SU-DHL-6 (cell line): ENCODE data around the gene RAB36.

Experiments used
- H2AFZ ChIP-seq: fragments of 200-600 bp; sonication (generic); 2 replicates; pipeline ENCODE4 v1.6.1; 2014; ENCODE audit warnings: low read depth, mild to moderate bottlenecking, moderate library complexity, mixed read lengths, antibody characterized with exemption, low read length; ENCODE audit not compliant: severe bottlenecking
- H3F3A ChIP-seq: fragments of 200-600 bp; shearing (Covaris generic); 2 replicates; pipeline ENCODE4 v1.6.0; 2016; ENCODE audit warnings: antibody characterized with exemption, mild to moderate bottlenecking; ENCODE audit not compliant: insufficient read depth
- H3K27ac ChIP-seq: fragments of 200-600 bp; sonication (generic); 2 replicates; pipeline ENCODE4 v1.5.1; 2016; ENCODE audit warnings: low read depth, mild to moderate bottlenecking, low read length, moderate library complexity, mixed read lengths
- H3K27me3 ChIP-seq: fragments of 200-600 bp; sonication (generic), shearing (Covaris generic); 2 replicates; pipeline ENCODE4 v1.6.0; 2014; ENCODE audit warnings: mild to moderate bottlenecking, low read length
- H3K36me3 ChIP-seq: fragments of 200-600 bp; sonication (generic); 2 replicates; pipeline ENCODE4 v1.6.1; 2014; ENCODE audit warnings: mild to moderate bottlenecking, low read length, mixed read lengths
- H3K4me2 ChIP-seq: fragments of 300-600, 200-600 bp; shearing (Covaris generic), sonication (generic); 2 replicates; pipeline ENCODE4 v1.6.0; 2014; ENCODE audit warnings: low read length, low read depth, mild to moderate bottlenecking; ENCODE audit not compliant: poor library complexity, severe bottlenecking
- H3K4me3 ChIP-seq: fragments of 200-600 bp; sonication (generic); 2 replicates; pipeline ENCODE4 v1.5.1; 2014; ENCODE audit warnings: antibody characterized with exemption, low read length, mild to moderate bottlenecking, mixed read lengths; ENCODE audit not compliant: insufficient read depth, poor library complexity, severe bottlenecking
- H3K79me2 ChIP-seq: fragments of 200-600 bp; sonication (generic); 2 replicates; pipeline ENCODE4 v1.6.1; 2014; ENCODE audit warnings: mild to moderate bottlenecking, low read length, moderate library complexity; ENCODE audit not compliant: insufficient read depth
- H3K9ac ChIP-seq: fragments of 200-600 bp; sonication (generic); 2 replicates; pipeline ENCODE4 v1.7.0; 2014; ENCODE audit warnings: mild to moderate bottlenecking, low read length
- H3K9me2 ChIP-seq: fragments of 200-600 bp; sonication (generic); replicated peaks from 2 replicates; pipeline ENCODE4 v1.6.1; 2014; ENCODE audit warnings: low read length; ENCODE audit not compliant: insufficient read depth
- H3K9me3 ChIP-seq: fragments of 200-600 bp; sonication (generic); 2 replicates; pipeline ENCODE4 v1.6.1; 2014; ENCODE audit warnings: low read length, mixed read lengths; ENCODE audit not compliant: insufficient read depth
- H4K20me1 ChIP-seq: fragments of 200-600 bp; sonication (generic); 2 replicates; pipeline ENCODE4 v1.6.1; 2014; ENCODE audit warnings: low read depth, mild to moderate bottlenecking, antibody characterized with exemption, low read length, moderate library complexity, mixed read lengths
- EZH2phosphoT487 ChIP-seq: fragments of 200-600 bp; sonication (generic), shearing (Covaris generic); conservative IDR thresholded peaks from 2 replicates; pipeline ENCODE4 v1.6.1; 2018; ENCODE audit warnings: mild to moderate bottlenecking, antibody characterized with exemption, low read length, moderate library complexity, mixed read lengths
- TF ChIP-seq, protein P1 (sequence below): fragments of 200-600 bp; sonication (generic); IDR thresholded peaks from one replicate; pipeline ENCODE4 v1.5.1; 2017; ENCODE audit warnings: antibody characterized with exemption, mild to moderate bottlenecking, low read length, moderate library complexity; ENCODE audit not compliant: insufficient read depth, poor library complexity, severe bottlenecking

The RAB36 gene

GRCh38 chr22:23152238-23153114, 7.2 kb downstream of the RAB36 start:
- H3K27me3 ChIP-seq: no peaks in the 10 kb centered on the region
- H3K79me2 ChIP-seq: no peaks in the 10 kb centered on the region
- H3K9me2 ChIP-seq: no peaks in the 10 kb centered on the region
- no peak overlapping the region for H3K9ac ChIP-seq
- H3K9me3 ChIP-seq: no peaks in the 10 kb centered on the region
- H3K4me3 ChIP-seq: no peak overlapping the region
- H2AFZ ChIP-seq: peak overlapping the region; percentile 6
- no peak overlapping the region for H3K27ac ChIP-seq
- H4K20me1 ChIP-seq: no peaks in the 10 kb centered on the region
- H3F3A ChIP-seq: no peaks in the 10 kb centered on the region
- no peaks in the 10 kb centered on the region for H3K36me3 ChIP-seq
- no peak for TF ChIP-seq EZH2phosphoT487
- TF ChIP-seq, protein P1, sequence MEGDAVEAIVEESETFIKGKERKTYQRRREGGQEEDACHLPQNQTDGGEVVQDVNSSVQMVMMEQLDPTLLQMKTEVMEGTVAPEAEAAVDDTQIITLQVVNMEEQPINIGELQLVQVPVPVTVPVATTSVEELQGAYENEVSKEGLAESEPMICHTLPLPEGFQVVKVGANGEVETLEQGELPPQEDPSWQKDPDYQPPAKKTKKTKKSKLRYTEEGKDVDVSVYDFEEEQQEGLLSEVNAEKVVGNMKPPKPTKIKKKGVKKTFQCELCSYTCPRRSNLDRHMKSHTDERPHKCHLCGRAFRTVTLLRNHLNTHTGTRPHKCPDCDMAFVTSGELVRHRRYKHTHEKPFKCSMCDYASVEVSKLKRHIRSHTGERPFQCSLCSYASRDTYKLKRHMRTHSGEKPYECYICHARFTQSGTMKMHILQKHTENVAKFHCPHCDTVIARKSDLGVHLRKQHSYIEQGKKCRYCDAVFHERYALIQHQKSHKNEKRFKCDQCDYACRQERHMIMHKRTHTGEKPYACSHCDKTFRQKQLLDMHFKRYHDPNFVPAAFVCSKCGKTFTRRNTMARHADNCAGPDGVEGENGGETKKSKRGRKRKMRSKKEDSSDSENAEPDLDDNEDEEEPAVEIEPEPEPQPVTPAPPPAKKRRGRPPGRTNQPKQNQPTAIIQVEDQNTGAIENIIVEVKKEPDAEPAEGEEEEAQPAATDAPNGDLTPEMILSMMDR: no peak
- no peak overlapping the region for H3K4me2 ChIP-seq

DNA sequence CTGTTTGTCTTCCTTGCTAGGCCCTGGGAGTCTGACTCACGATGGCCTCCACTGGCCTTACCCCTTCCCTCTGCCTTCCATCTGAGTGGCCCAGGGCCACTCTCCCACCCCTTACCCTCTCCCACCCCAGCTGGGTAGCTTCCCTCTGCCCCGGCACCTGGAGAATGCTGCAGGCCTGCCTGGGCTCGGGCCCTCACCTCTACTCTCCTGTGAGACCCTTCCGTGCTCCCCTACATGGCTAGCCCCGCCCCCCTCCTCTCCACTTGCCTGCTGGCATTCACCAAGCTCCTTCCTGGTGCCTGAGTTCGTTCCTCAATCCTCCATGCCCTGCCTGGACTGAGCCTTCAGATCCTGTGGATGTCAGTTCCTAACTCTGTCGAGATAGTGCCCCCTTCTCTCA, 8.7 kb downstream of the RAB36 start:
- Histone ChIP-seq H3K36me3 (no peaks in the 10 kb centered on the region), H3K79me2 (no peaks in the 10 kb centered on the region), H3K9ac (no peak overlapping the region), H3K27me3 (no peaks in the 10 kb centered on the region), H3K9me3 (no peaks in the 10 kb centered on the region), H2AFZ (no peak overlapping the region), H4K20me1 (no peaks in the 10 kb centered on the region), H3K4me3 (no peak overlapping the region), H3K4me2 (no peak overlapping the region), H3K27ac (no peak overlapping the region), H3F3A (no peaks in the 10 kb centered on the region), H3K9me2 (no peaks in the 10 kb centered on the region)
- TF ChIP-seq EZH2phosphoT487: no peak
- TF ChIP-seq, protein P1: no peak

DNA sequence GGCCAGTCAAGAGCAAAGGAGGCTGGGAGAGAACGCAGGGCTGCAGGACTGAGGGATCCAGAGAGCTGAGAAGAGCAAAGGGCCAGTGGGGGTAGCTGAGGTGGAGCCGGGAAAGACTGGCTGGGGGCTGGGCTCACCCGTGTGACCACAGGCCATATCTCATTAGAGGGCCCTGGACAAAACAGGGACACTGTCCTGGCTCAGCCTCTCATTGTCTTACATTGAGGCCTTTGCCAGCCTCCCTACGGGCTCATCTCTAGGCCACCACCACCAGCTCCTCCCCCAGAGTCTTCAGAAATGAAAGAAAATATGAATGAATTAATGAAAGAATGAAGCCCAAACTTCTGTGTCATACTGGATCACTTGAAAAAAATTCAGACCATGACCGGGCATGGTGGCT, 9.2 kb downstream of the RAB36 start:
- Histone ChIP-seq H3K36me3 (no peaks in the 10 kb centered on the region), H3K79me2 (no peaks in the 10 kb centered on the region), H3K4me3 (no peak overlapping the region), H2AFZ (no peak overlapping the region), H3K9me2 (no peaks in the 10 kb centered on the region), H3F3A (no peaks in the 10 kb centered on the region), H3K9ac (no peak overlapping the region), H3K27me3 (no peaks in the 10 kb centered on the region), H3K4me2 (no peak overlapping the region), H4K20me1 (no peaks in the 10 kb centered on the region), H3K27ac (no peak overlapping the region), H3K9me3 (no peaks in the 10 kb centered on the region)
- TF ChIP-seq EZH2phosphoT487: no peak
- TF ChIP-seq, protein P1: no peak
